WTC11 (cell line): ENCODE measurements around the gene SCYGR1. TPM values are rescaled to one million over a fixed set of nuclear protein-coding genes. Genes with fewer than 3 reads are reported as not detected.

Source experiments
- ATAC-seq: fragments of 200-7000 bp; cut with Tn5 transposase; 2 replicates; pipeline ENCODE4 v1.10.0; 2021; ENCODE audit warnings: mild to moderate bottlenecking, moderate library complexity
- CTCF ChIA-PET: fragments of 300-600 bp; sonication (Branson Sonifier 250); formaldehyde crosslinking; loops from one replicate; lab custom pipeline; 2021; ENCODE audit warnings: antibody characterized with exemption; lab: Charles Lee
- POLR2A ChIA-PET: fragments of 350-600 bp; sonication (Branson Sonifier 250); formaldehyde crosslinking; loops from one replicate; lab custom pipeline; 2021; ENCODE audit warnings: antibody characterized with exemption; lab: Charles Lee
- DNase-seq: peaks from one replicate; pipeline ENCODE4 v3.0.0; 2021; ENCODE audit warnings: low spot score
- H3K27ac Mint-ChIP-seq: 2 replicates; pipeline ENCODE4 v1.8.0; 2021; ENCODE audit warnings: mixed read lengths
- H3K27me3 Mint-ChIP-seq: 2 replicates; pipeline ENCODE4 v1.8.0; 2021; ENCODE audit warnings: low read depth, mild to moderate bottlenecking, moderate library complexity, mixed read lengths
- H3K36me3 Mint-ChIP-seq: 2 replicates; pipeline ENCODE4 v1.8.0; 2021; ENCODE audit warnings: mixed read lengths
- H3K4me1 Mint-ChIP-seq: 2 replicates; pipeline ENCODE4 v1.8.0; 2022; ENCODE audit warnings: mixed read lengths
- H3K4me3 Mint-ChIP-seq: 2 replicates; pipeline ENCODE4 v1.8.0; 2021; ENCODE audit warnings: mild to moderate bottlenecking, moderate library complexity, mixed read lengths
- H3K9me3 Mint-ChIP-seq: 2 replicates; pipeline ENCODE4 v1.8.0; 2021; ENCODE audit warnings: mixed read lengths
- ELF4 ChIP-seq: sonication (generic); formaldehyde crosslinking; IDR thresholded peaks from 2 replicates; pipeline ENCODE4 v1.8.1; 2022; ENCODE audit warnings: low read depth, mild to moderate bottlenecking, moderate library complexity, missing genetic modification reagents
- EMX1 ChIP-seq: fragments of 250-450 bp; sonication (Bioruptor Pico); IDR thresholded peaks from 2 replicates; pipeline ENCODE4 v1.8.0; 2021; ENCODE audit warnings: mild to moderate bottlenecking
- FOXK1 ChIP-seq: sonication (generic); formaldehyde crosslinking; IDR thresholded peaks from 2 replicates; pipeline ENCODE4 v1.8.0; 2022; ENCODE audit warnings: mild to moderate bottlenecking, moderate library complexity, missing genetic modification reagents
- GRHL2 ChIP-seq: fragments of 250-450 bp; sonication (Bioruptor Pico); IDR thresholded peaks from 2 replicates; pipeline ENCODE4 v1.8.0; 2022; ENCODE audit warnings: mild to moderate bottlenecking, moderate library complexity; ENCODE audit not compliant: insufficient replicate concordance, severe bottlenecking
- GTF2I ChIP-seq: fragments of 250-450 bp; sonication (Bioruptor Pico); conservative IDR thresholded peaks from 2 replicates; pipeline ENCODE4 v1.4.0; 2021; ENCODE audit warnings: mild to moderate bottlenecking
- MXD4 ChIP-seq: fragments of 250-450 bp; sonication (Bioruptor Pico); IDR thresholded peaks from 2 replicates; pipeline ENCODE4 v1.8.0; 2021; ENCODE audit warnings: mild to moderate bottlenecking, moderate library complexity, borderline replicate concordance
- NFATC4 ChIP-seq: fragments of 250-450 bp; sonication (Bioruptor Pico); IDR thresholded peaks from 2 replicates; pipeline ENCODE4 v1.9.0; 2021; ENCODE audit warnings: mild to moderate bottlenecking
- SMAD3 ChIP-seq: sonication (generic); formaldehyde crosslinking; IDR thresholded peaks from 2 replicates; pipeline ENCODE4 v1.8.0; 2022; ENCODE audit warnings: missing genetic modification reagents, mild to moderate bottlenecking, borderline replicate concordance
- ZNF121 ChIP-seq: sonication (generic); formaldehyde crosslinking; IDR thresholded peaks from 2 replicates; pipeline ENCODE4 v1.8.0; 2023; ENCODE audit warnings: missing genetic modification reagents
- ZNF219 ChIP-seq: sonication (generic); formaldehyde crosslinking; IDR thresholded peaks from 2 replicates; pipeline ENCODE4 v1.8.0; 2023; ENCODE audit warnings: missing genetic modification reagents, mild to moderate bottlenecking, borderline replicate concordance
- ZNF232 ChIP-seq: sonication (generic); formaldehyde crosslinking; IDR thresholded peaks from 2 replicates; pipeline ENCODE4 v1.8.0; 2022; ENCODE audit warnings: mild to moderate bottlenecking, missing genetic modification reagents
- ZNF317 ChIP-seq: sonication (generic); formaldehyde crosslinking; IDR thresholded peaks from 2 replicates; pipeline ENCODE4 v1.8.1; 2023; ENCODE audit warnings: low read depth, mild to moderate bottlenecking, moderate library complexity, missing genetic modification reagents, borderline replicate concordance
- ZNF416 ChIP-seq: fragments of 250-450 bp; sonication (Bioruptor Pico); IDR thresholded peaks from 2 replicates; pipeline ENCODE4 v1.9.0; 2021; ENCODE audit warnings: mild to moderate bottlenecking, inconsistent platforms
- total RNA-seq: library from RNA; stranded (reverse); gene quantifications from 3 replicates; pipeline ENCODE4 v1.2.3, GENCODE V29; 2021
- TF ChIP-seq, protein P1 (sequence below): sonication (generic); formaldehyde crosslinking; IDR thresholded peaks from 2 replicates; pipeline ENCODE4 v1.8.0; 2022; ENCODE audit warnings: mild to moderate bottlenecking, missing genetic modification reagents
- TF ChIP-seq, protein P2 (sequence below): sonication (generic); formaldehyde crosslinking; conservative IDR thresholded peaks from 2 replicates; pipeline ENCODE4 v1.8.1; 2022; ENCODE audit warnings: mild to moderate bottlenecking, missing genetic modification reagents
- TF ChIP-seq, protein P3 (sequence below): sonication (generic); formaldehyde crosslinking; IDR thresholded peaks from 2 replicates; pipeline ENCODE4 v1.8.0; 2022; ENCODE audit warnings: missing genetic modification reagents
- TF ChIP-seq, protein P4 (sequence below): sonication (generic); formaldehyde crosslinking; conservative IDR thresholded peaks from 2 replicates; pipeline ENCODE4 v1.8.1; 2023; ENCODE audit warnings: mild to moderate bottlenecking, low read depth, missing genetic modification reagents, moderate library complexity
- TF ChIP-seq, protein P5 (sequence below): sonication (generic); formaldehyde crosslinking; IDR thresholded peaks from 2 replicates; pipeline ENCODE4 v1.8.0; 2023; ENCODE audit warnings: mild to moderate bottlenecking, missing genetic modification reagents
- TF ChIP-seq, protein P6 (sequence below): sonication (generic); formaldehyde crosslinking; IDR thresholded peaks from 2 replicates; pipeline ENCODE4 v1.8.0; 2023; ENCODE audit warnings: missing genetic modification reagents, mild to moderate bottlenecking, borderline replicate concordance

The SCYGR1 gene
- total RNA-seq, 1 experiment from 2014 or later, result not detected

DNA sequence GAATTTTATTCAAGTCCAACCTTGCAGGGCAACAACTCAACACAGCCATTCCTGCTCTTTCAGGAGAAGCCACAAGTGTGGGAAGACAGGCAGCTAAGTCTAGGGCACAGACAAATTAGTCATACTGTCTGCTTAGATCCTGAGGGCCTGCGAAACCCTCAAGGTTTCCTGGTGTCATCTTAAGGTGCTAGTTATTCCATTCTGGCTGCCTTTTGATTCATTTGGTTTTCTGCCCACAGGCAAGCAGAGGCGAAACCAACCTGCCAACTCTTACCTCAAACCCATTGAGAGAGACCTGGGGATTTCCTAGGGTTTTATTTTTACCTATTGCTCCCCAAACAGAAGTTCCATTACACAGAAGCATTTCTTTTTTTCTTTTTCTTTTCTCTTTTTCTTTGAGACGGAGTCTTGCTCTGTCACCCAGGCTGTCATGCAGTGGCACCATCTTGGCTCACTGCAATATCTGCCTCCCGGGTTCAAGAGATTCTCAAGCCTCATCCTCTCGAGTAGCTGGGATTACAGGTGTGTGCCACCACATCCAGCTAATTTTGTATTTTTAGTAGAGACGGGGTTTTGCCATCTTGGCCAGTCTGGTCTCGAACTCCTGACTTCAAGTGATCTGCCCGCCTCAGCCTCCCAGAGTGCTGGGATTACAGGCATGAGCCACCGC, 23.7 kb upstream of the SCYGR1 start:
- ATAC-seq, result no peak
- H3K36me3 Mint-ChIP-seq, result no peaks in the 10 kb centered on the region
- peaks cover 9% of the 10 kb centered on the region; the same call in 1 of the 2 replicates for H3K4me1 Mint-ChIP-seq
- CTCF ChIA-PET, result no interaction called here
- H3K9me3 Mint-ChIP-seq, result no peaks in the 10 kb centered on the region
- no peak overlapping the region for H3K4me3 Mint-ChIP-seq
- H3K27me3 Mint-ChIP-seq, result no peaks in the 10 kb centered on the region
- TF ChIP-seq, protein P1, sequence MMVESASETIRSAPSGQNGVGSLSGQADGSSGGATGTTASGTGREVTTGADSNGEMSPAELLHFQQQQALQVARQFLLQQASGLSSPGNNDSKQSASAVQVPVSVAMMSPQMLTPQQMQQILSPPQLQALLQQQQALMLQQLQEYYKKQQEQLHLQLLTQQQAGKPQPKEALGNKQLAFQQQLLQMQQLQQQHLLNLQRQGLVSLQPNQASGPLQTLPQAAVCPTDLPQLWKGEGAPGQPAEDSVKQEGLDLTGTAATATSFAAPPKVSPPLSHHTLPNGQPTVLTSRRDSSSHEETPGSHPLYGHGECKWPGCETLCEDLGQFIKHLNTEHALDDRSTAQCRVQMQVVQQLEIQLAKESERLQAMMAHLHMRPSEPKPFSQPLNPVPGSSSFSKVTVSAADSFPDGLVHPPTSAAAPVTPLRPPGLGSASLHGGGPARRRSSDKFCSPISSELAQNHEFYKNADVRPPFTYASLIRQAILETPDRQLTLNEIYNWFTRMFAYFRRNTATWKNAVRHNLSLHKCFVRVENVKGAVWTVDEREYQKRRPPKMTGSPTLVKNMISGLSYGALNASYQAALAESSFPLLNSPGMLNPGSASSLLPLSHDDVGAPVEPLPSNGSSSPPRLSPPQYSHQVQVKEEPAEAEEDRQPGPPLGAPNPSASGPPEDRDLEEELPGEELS, result no peak
- no peak for TF ChIP-seq ZNF121 (CRISPR knock-in tag)
- TF ChIP-seq, protein P2, sequence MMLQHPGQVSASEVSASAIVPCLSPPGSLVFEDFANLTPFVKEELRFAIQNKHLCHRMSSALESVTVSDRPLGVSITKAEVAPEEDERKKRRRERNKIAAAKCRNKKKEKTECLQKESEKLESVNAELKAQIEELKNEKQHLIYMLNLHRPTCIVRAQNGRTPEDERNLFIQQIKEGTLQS, result no peak
- TF ChIP-seq GRHL2 (CRISPR knock-in tag), result no peak
- no peak for TF ChIP-seq FOXK1 (CRISPR knock-in tag)
- TF ChIP-seq ZNF317, result no peak
- no peak for TF ChIP-seq ZNF219
- TF ChIP-seq ZNF232 (CRISPR knock-in tag), result no peak
- TF ChIP-seq, protein P3, sequence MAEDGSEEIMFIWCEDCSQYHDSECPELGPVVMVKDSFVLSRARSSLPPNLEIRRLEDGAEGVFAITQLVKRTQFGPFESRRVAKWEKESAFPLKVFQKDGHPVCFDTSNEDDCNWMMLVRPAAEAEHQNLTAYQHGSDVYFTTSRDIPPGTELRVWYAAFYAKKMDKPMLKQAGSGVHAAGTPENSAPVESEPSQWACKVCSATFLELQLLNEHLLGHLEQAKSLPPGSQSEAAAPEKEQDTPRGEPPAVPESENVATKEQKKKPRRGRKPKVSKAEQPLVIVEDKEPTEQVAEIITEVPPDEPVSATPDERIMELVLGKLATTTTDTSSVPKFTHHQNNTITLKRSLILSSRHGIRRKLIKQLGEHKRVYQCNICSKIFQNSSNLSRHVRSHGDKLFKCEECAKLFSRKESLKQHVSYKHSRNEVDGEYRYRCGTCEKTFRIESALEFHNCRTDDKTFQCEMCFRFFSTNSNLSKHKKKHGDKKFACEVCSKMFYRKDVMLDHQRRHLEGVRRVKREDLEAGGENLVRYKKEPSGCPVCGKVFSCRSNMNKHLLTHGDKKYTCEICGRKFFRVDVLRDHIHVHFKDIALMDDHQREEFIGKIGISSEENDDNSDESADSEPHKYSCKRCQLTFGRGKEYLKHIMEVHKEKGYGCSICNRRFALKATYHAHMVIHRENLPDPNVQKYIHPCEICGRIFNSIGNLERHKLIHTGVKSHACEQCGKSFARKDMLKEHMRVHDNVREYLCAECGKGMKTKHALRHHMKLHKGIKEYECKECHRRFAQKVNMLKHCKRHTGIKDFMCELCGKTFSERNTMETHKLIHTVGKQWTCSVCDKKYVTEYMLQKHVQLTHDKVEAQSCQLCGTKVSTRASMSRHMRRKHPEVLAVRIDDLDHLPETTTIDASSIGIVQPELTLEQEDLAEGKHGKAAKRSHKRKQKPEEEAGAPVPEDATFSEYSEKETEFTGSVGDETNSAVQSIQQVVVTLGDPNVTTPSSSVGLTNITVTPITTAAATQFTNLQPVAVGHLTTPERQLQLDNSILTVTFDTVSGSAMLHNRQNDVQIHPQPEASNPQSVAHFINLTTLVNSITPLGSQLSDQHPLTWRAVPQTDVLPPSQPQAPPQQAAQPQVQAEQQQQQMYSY (CRISPR knock-in tag), result no peak
- no peak overlapping the region for H3K27ac Mint-ChIP-seq
- DNase-seq, result no peak
- POLR2A ChIA-PET, result no interaction called here

DNA sequence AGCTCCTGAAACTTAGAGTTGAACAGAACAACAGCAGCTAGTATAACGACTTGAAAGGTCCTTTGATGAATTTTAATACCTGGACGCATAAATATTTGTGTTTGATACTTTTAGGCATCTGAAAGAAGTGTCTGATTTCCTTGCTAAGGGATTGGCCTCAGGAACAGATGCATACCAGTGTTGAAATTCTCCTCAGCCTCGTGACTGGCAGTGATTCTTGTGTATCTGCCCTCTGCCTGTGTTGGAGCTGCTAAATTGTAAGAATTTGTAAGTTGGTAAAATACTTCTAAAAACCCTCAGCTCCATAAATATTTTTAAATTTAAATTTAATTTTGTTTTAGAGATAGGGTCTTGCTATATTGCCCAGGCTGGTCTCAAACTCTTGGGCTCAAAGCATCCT, 22.4 kb upstream of the SCYGR1 start:
- DNase-seq (no peak), ATAC-seq (no peak)
- Mint-ChIP-seq H3K36me3 (no peaks in the 10 kb centered on the region), H3K27me3 (no peaks in the 10 kb centered on the region), H3K9me3 (no peaks in the 10 kb centered on the region), H3K4me3 (no peak overlapping the region), H3K27ac (no peak overlapping the region), H3K4me1 (peaks cover 11% of the 10 kb centered on the region)
- ChIA-PET POLR2A (interaction anchor here (0.7 to 0.8 kb wide), 2 partner anchors 108 to 158 kb away, joined by 3 to 14 read pairs; no protein-coding TSS in a partner anchor), CTCF (interaction anchor here (0.9 kb wide), 1 partner anchor 61 kb away, joined by 3 read pairs; no protein-coding TSS in a partner anchor)
- TF ChIP-seq EMX1 (CRISPR knock-in tag) (no peak), ZNF416 (CRISPR knock-in tag) (no peak), MXD4 (CRISPR knock-in tag) (no peak), SMAD3 (no peak), NFATC4 (CRISPR knock-in tag) (no peak), ELF4 (CRISPR knock-in tag) (no peak), ZNF232 (CRISPR knock-in tag) (no peak), GTF2I (CRISPR knock-in tag) (no peak)
- TF ChIP-seq, protein P4, sequence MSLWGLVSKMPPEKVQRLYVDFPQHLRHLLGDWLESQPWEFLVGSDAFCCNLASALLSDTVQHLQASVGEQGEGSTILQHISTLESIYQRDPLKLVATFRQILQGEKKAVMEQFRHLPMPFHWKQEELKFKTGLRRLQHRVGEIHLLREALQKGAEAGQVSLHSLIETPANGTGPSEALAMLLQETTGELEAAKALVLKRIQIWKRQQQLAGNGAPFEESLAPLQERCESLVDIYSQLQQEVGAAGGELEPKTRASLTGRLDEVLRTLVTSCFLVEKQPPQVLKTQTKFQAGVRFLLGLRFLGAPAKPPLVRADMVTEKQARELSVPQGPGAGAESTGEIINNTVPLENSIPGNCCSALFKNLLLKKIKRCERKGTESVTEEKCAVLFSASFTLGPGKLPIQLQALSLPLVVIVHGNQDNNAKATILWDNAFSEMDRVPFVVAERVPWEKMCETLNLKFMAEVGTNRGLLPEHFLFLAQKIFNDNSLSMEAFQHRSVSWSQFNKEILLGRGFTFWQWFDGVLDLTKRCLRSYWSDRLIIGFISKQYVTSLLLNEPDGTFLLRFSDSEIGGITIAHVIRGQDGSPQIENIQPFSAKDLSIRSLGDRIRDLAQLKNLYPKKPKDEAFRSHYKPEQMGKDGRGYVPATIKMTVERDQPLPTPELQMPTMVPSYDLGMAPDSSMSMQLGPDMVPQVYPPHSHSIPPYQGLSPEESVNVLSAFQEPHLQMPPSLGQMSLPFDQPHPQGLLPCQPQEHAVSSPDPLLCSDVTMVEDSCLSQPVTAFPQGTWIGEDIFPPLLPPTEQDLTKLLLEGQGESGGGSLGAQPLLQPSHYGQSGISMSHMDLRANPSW (CRISPR knock-in tag), result no peak
- TF ChIP-seq, protein P5, sequence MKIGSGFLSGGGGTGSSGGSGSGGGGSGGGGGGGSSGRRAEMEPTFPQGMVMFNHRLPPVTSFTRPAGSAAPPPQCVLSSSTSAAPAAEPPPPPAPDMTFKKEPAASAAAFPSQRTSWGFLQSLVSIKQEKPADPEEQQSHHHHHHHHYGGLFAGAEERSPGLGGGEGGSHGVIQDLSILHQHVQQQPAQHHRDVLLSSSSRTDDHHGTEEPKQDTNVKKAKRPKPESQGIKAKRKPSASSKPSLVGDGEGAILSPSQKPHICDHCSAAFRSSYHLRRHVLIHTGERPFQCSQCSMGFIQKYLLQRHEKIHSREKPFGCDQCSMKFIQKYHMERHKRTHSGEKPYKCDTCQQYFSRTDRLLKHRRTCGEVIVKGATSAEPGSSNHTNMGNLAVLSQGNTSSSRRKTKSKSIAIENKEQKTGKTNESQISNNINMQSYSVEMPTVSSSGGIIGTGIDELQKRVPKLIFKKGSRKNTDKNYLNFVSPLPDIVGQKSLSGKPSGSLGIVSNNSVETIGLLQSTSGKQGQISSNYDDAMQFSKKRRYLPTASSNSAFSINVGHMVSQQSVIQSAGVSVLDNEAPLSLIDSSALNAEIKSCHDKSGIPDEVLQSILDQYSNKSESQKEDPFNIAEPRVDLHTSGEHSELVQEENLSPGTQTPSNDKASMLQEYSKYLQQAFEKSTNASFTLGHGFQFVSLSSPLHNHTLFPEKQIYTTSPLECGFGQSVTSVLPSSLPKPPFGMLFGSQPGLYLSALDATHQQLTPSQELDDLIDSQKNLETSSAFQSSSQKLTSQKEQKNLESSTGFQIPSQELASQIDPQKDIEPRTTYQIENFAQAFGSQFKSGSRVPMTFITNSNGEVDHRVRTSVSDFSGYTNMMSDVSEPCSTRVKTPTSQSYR, result no peak
- TF ChIP-seq, protein P6, sequence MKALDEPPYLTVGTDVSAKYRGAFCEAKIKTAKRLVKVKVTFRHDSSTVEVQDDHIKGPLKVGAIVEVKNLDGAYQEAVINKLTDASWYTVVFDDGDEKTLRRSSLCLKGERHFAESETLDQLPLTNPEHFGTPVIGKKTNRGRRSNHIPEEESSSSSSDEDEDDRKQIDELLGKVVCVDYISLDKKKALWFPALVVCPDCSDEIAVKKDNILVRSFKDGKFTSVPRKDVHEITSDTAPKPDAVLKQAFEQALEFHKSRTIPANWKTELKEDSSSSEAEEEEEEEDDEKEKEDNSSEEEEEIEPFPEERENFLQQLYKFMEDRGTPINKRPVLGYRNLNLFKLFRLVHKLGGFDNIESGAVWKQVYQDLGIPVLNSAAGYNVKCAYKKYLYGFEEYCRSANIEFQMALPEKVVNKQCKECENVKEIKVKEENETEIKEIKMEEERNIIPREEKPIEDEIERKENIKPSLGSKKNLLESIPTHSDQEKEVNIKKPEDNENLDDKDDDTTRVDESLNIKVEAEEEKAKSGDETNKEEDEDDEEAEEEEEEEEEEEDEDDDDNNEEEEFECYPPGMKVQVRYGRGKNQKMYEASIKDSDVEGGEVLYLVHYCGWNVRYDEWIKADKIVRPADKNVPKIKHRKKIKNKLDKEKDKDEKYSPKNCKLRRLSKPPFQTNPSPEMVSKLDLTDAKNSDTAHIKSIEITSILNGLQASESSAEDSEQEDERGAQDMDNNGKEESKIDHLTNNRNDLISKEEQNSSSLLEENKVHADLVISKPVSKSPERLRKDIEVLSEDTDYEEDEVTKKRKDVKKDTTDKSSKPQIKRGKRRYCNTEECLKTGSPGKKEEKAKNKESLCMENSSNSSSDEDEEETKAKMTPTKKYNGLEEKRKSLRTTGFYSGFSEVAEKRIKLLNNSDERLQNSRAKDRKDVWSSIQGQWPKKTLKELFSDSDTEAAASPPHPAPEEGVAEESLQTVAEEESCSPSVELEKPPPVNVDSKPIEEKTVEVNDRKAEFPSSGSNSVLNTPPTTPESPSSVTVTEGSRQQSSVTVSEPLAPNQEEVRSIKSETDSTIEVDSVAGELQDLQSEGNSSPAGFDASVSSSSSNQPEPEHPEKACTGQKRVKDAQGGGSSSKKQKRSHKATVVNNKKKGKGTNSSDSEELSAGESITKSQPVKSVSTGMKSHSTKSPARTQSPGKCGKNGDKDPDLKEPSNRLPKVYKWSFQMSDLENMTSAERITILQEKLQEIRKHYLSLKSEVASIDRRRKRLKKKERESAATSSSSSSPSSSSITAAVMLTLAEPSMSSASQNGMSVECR (CRISPR knock-in tag), result no peak
